H9 (cell line): ENCODE results near the gene KANSL1. TPM values are rescaled to one million over a fixed set of nuclear protein-coding genes. Genes with fewer than 3 reads are reported as not detected.

Experiments used
- DNase-seq: peaks from one replicate; pipeline ENCODE4 v3.0.0-alpha.2; 2017
- H2AFZ ChIP-seq: one replicate; pipeline ENCODE4 v1.6.1; 2013; ENCODE audit warnings: mild to moderate bottlenecking, low read length, control low read depth, moderate library complexity
- H2AK5ac ChIP-seq: 2 replicates; pipeline ENCODE4 v1.6.1; 2013; ENCODE audit warnings: low read length, control low read depth, mixed read lengths; ENCODE audit not compliant: insufficient read length
- H2BK120ac ChIP-seq: one replicate; pipeline ENCODE4 v1.6.1; 2013; ENCODE audit warnings: low read depth, mild to moderate bottlenecking, low read length, control low read depth, inconsistent platforms; ENCODE audit not compliant: poor library complexity, severe bottlenecking
- H2BK12ac ChIP-seq: 2 replicates; pipeline ENCODE4 v1.6.1; 2013; ENCODE audit warnings: low read length, control low read depth, mixed read lengths, low read depth; ENCODE audit not compliant: insufficient read length
- H2BK15ac ChIP-seq: 2 replicates; pipeline ENCODE4 v1.6.1; 2013; ENCODE audit warnings: low read depth, low read length, control low read depth
- H2BK20ac ChIP-seq: one replicate; pipeline ENCODE4 v1.6.1; 2013; ENCODE audit warnings: low read depth, mild to moderate bottlenecking, low read length, control low read depth, inconsistent platforms; ENCODE audit not compliant: poor library complexity, severe bottlenecking
- H2BK5ac ChIP-seq: 2 replicates; pipeline ENCODE4 v1.6.1; 2013; ENCODE audit warnings: low read length, control low read depth, mixed read lengths; ENCODE audit not compliant: insufficient read length
- H3K14ac ChIP-seq: 2 replicates; pipeline ENCODE4 v1.6.1; 2013; ENCODE audit warnings: low read length, control low read depth; ENCODE audit not compliant: insufficient read depth
- H3K18ac ChIP-seq: 2 replicates; pipeline ENCODE4 v1.6.1; 2013; ENCODE audit warnings: low read depth, mild to moderate bottlenecking, mixed read lengths, low read length, control low read depth; ENCODE audit not compliant: insufficient read length
- H3K23ac ChIP-seq: 2 replicates; pipeline ENCODE4 v1.6.1; 2013; ENCODE audit warnings: low read length, control low read depth, mixed read lengths, low read depth; ENCODE audit not compliant: insufficient read length
- H3K23me2 ChIP-seq: 2 replicates; pipeline ENCODE4 v1.6.1; 2013; ENCODE audit warnings: low read depth, mild to moderate bottlenecking, mixed read lengths, low read length, control low read depth; ENCODE audit not compliant: insufficient read length, poor library complexity, severe bottlenecking
- H3K27ac ChIP-seq: 2 replicates; pipeline ENCODE4 v1.5.1; 2013; ENCODE audit warnings: low read length, control low read depth, mixed read lengths, low read depth; ENCODE audit not compliant: insufficient read length
- H3K27me3 ChIP-seq: 2 replicates; pipeline ENCODE4 v1.6.1; 2013; ENCODE audit warnings: low read length, control low read depth, inconsistent platforms; ENCODE audit not compliant: insufficient read depth
- H3K4ac ChIP-seq: 2 replicates; pipeline ENCODE4 v1.6.1; 2013; ENCODE audit warnings: low read depth, mild to moderate bottlenecking, control low read depth, inconsistent platforms, low read length, moderate library complexity
- H3K4me1 ChIP-seq: 2 replicates; pipeline ENCODE4 v1.6.1; 2013; ENCODE audit warnings: low read length, control low read depth, inconsistent platforms; ENCODE audit not compliant: insufficient read depth
- H3K4me2 ChIP-seq: 2 replicates; pipeline ENCODE4 v1.6.1; 2013; ENCODE audit warnings: low read length, control low read depth, mixed read lengths; ENCODE audit not compliant: insufficient read length, insufficient read depth
- H3K56ac ChIP-seq: 2 replicates; pipeline ENCODE4 v1.6.1; 2013; ENCODE audit warnings: low read depth, mild to moderate bottlenecking, mixed read lengths, low read length, control low read depth; ENCODE audit not compliant: insufficient read length
- H3K79me1 ChIP-seq: 2 replicates; pipeline ENCODE4 v1.6.1; 2013; ENCODE audit warnings: low read depth, mild to moderate bottlenecking, moderate library complexity, low read length, control low read depth, inconsistent platforms; ENCODE audit not compliant: insufficient read depth, poor library complexity, severe bottlenecking
- H3K79me2 ChIP-seq: 2 replicates; pipeline ENCODE4 v1.6.1; 2013; ENCODE audit warnings: low read length, control low read depth, inconsistent platforms; ENCODE audit not compliant: insufficient read depth
- H3K9ac ChIP-seq: 2 replicates; pipeline ENCODE4 v1.6.1; 2013; ENCODE audit warnings: low read length, control low read depth, mixed read lengths; ENCODE audit not compliant: insufficient read length; ENCODE audit errors: extremely low read depth
- H3K9me3 ChIP-seq: one replicate; pipeline ENCODE4 v1.6.1; 2013; ENCODE audit warnings: low read depth, low read length, inconsistent platforms; ENCODE audit not compliant: control insufficient read depth
- H3T11ph ChIP-seq: one replicate; pipeline ENCODE4 v1.6.1; 2013; ENCODE audit warnings: mild to moderate bottlenecking, low read length, control low read depth, inconsistent platforms
- H4K20me1 ChIP-seq: one replicate; pipeline ENCODE4 v1.6.1; 2013; ENCODE audit not compliant: control insufficient read depth, insufficient read length, insufficient read depth
- H4K5ac ChIP-seq: 2 replicates; pipeline ENCODE4 v1.6.1; 2013; ENCODE audit warnings: low read depth, mild to moderate bottlenecking, mixed read lengths, low read length, control low read depth; ENCODE audit not compliant: insufficient read length
- H4K8ac ChIP-seq: replicated peaks from 2 replicates; pipeline ENCODE4 v1.6.1; 2013; ENCODE audit warnings: low read length, control low read depth, mixed read lengths, low read depth; ENCODE audit not compliant: insufficient read length
- H4K91ac ChIP-seq: 2 replicates; pipeline ENCODE4 v1.6.1; 2013; ENCODE audit warnings: low read depth, mild to moderate bottlenecking, moderate library complexity, mixed read lengths, low read length, control low read depth; ENCODE audit not compliant: insufficient read length
- H3K27ac Mint-ChIP-seq, 3 experiments: 2 replicates in 2 of 3; 3 replicates in 1 of 3; pipeline ENCODE4 v1.8.0; 2020 to 2021; ENCODE audit warnings: mixed read lengths in 3 of 3, mild to moderate bottlenecking in 1 of 3, moderate library complexity in 1 of 3
- H3K27me3 Mint-ChIP-seq: 2 replicates; pipeline ENCODE4 v1.8.0; 2021; ENCODE audit warnings: low read depth, mild to moderate bottlenecking, moderate library complexity, mixed read lengths
- H3K36me3 Mint-ChIP-seq, 3 experiments: 2 replicates in 2 of 3; 3 replicates in 1 of 3; pipeline ENCODE4 v1.8.0; 2020 to 2021; ENCODE audit warnings: low read depth in 3 of 3, mixed read lengths in 3 of 3; ENCODE audit not compliant: insufficient read depth in 1 of 3
- H3K4me1 Mint-ChIP-seq, 2 experiments: 2 replicates each; pipeline ENCODE4 v1.8.0; 2020; ENCODE audit warnings: mixed read lengths in 2 of 2
- H3K4me3 Mint-ChIP-seq, 2 experiments: 2 replicates in 1 of 2; 3 replicates in 1 of 2; pipeline ENCODE4 v1.8.0; 2020 to 2021; ENCODE audit warnings: mild to moderate bottlenecking in 2 of 2, mixed read lengths in 2 of 2, moderate library complexity in 1 of 2
- H3K9me3 Mint-ChIP-seq, 2 experiments: 2 replicates in 1 of 2; 3 replicates in 1 of 2; pipeline ENCODE4 v1.8.0; 2020; ENCODE audit warnings: mild to moderate bottlenecking in 2 of 2, mixed read lengths in 2 of 2, moderate library complexity in 1 of 2
- CTCF ChIP-seq: fragments of 200-600 bp; sonication (generic); conservative IDR thresholded peaks from 3 replicates; pipeline ENCODE4 v1.8.0; 2021; ENCODE audit warnings: antibody characterized with exemption, mild to moderate bottlenecking
- WGBS: extraction: QIAGEN DNeasy Blood & Tissue Kit; methylation state at CpG from one replicate; pipeline ENCODE4 v1.1.7; 2013; ENCODE audit warnings: missing lambda C conversion rate, low lambda C conversion rate, mixed read lengths; ENCODE audit not compliant: insufficient read length; ENCODE audit errors: extremely low coverage; 5-methylcytosine and 5-hydroxymethylcytosine counted together
- total RNA-seq: library from RNA; stranded (reverse); gene quantifications from 2 replicates; pipeline ENCODE4 v1.2.1, GENCODE V29; 2021

The KANSL1 gene
- total RNA-seq, 1 experiment from 2014 or later: 114 TPM

GRCh38 chr17:46063241-46063640 lies 130.0 kb downstream of the KANSL1 start:
- Mint-ChIP-seq H3K27ac (no peak overlapping the region), H3K4me1 (peaks cover 14 to 18% of the 10 kb centered on the region in 2 experiments), H3K4me3 (no peak overlapping the region), H3K27me3 (no peaks in the 10 kb centered on the region), H3K36me3 (peaks cover 22 to 73% (median 57%) of the 10 kb centered on the region in 3 experiments; a peak in 6 of 7 replicates), H3K9me3 (no peaks in the 10 kb centered on the region)
- TF ChIP-seq CTCF: no peak
- Histone ChIP-seq H2BK15ac (no peak overlapping the region), H2BK5ac (no peak overlapping the region), H3K4me1 (no peaks in the 10 kb centered on the region; the same call in 1 of the 2 replicates), H3K14ac (no peak overlapping the region), H3K4ac (no peak overlapping the region), H3K27ac (no peak overlapping the region), H2AK5ac (no peak overlapping the region), H3K4me2 (no peak overlapping the region), H4K5ac (no peak overlapping the region), H2BK20ac (no peak overlapping the region), H3K27me3 (no peaks in the 10 kb centered on the region), H4K8ac (no peak overlapping the region), H3T11ph (no peak overlapping the region), H4K91ac (no peak overlapping the region), H2BK120ac (no peak overlapping the region), H3K9ac (no peak overlapping the region), H3K18ac (no peak overlapping the region), H4K20me1 (no peaks in the 10 kb centered on the region), H3K23me2 (no peaks in the 10 kb centered on the region), H3K9me3 (no peaks in the 10 kb centered on the region), H3K79me2 (no peaks in the 10 kb centered on the region), H3K23ac (no peak overlapping the region), H2AFZ (no peak overlapping the region), H3K56ac (no peak overlapping the region), H2BK12ac (no peak overlapping the region), H3K79me1 (no peaks in the 10 kb centered on the region)
- no peak for DNase-seq
- no CpG with 5 or more reads among the region's 2 CpGs for WGBS
